Measurements from ENCODE around the gene RERE.

DNA sequence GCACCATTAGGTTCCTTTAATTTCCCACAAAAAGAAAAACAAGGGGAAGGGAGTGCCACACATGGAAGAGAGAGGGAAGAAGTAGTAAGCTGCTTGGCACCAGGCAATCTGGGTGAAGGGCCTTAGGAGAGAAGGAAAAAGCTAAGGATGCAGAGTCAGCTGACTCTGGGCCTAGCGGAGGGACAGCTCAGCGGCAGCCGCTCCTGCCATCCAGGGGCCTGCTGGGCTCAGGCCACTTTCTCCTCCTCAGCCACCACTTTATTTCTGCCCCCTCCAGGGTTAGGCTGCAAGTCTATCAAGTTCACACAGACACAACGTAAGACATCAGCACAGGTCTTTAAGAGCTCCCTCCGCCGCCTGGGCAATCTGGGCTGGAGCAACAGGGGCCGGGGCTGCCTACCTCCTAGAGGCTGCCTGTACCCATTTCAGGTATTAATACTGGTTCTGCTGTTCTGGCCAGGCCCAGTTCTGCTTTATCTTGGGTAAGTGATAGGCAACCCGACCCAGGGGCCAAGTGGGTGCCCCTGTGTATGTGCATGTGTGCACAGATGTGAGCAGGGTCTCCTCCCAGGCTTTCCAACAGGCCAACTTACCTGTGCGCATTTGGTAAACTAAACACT lies 446.0 kb downstream of the RERE start:
- TF ChIP-seq, protein P1, sequence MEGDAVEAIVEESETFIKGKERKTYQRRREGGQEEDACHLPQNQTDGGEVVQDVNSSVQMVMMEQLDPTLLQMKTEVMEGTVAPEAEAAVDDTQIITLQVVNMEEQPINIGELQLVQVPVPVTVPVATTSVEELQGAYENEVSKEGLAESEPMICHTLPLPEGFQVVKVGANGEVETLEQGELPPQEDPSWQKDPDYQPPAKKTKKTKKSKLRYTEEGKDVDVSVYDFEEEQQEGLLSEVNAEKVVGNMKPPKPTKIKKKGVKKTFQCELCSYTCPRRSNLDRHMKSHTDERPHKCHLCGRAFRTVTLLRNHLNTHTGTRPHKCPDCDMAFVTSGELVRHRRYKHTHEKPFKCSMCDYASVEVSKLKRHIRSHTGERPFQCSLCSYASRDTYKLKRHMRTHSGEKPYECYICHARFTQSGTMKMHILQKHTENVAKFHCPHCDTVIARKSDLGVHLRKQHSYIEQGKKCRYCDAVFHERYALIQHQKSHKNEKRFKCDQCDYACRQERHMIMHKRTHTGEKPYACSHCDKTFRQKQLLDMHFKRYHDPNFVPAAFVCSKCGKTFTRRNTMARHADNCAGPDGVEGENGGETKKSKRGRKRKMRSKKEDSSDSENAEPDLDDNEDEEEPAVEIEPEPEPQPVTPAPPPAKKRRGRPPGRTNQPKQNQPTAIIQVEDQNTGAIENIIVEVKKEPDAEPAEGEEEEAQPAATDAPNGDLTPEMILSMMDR (IDR thresholded peaks at IDR 0.05; ENCODE audit: borderline replicate concordance, extremely low read depth, low read length, poor library complexity, severe bottlenecking), result no peak
- no peak for TF ChIP-seq EZH2 (IDR thresholded peaks at IDR 0.05; ENCODE audit: borderline replicate concordance, low read depth, low read length, severe bottlenecking)
